ENCODE data around the gene PTPRA.
A peak's percentile ranks its signal among the peaks of the same experiment; 100 is the strongest.

PTPRA gene

GRCh38 chr20:2858591-2858990, 14.7 kb upstream of the PTPRA start:
- DNase-seq (ENCODE audit: low spot score), result no peak

DNA sequence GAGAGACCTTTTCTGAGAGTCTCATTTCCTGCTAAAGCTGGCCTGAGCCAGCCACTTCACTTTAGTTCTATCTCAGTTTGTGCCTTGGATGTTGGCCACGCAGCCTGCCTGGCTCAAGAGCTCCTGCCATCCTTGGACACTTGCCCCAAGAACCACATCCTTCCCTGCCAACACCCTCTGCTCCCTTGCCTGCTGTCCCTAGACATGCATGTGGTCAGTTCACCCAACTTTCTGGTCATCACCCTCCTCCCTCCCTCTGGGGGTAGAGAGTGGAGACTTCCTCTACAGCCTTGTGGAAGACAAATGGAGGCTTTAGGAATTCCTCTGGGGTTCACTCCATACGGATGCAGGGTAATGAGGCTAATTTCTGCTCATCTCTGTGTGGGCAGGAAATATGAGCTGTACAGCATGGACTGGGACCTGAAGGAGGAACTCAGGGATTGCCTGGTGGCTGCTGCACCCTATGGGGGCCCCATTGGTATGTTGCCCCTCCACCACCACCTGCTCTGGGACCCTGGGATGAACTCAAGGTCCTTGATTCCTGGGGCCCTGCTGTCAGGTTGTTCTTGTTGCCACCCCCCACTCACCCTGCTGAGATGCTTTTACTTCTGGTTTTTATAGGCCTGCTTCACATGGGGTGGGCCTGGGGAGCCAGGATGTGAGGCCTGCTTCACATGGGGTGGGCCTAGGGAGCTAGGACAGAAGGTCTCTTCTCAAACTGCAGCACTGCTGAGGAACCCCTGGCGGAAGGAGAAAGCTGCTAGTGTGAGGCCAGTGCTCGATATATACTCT, 13.8 kb upstream of the PTPRA start:
- DNase-seq (ENCODE audit: low spot score), result no peak

- no peak for DNase-seq (ENCODE audit: low spot score)
Observed at GRCh38 chr20:2864626-2865025, 8.7 kb upstream of the PTPRA start.

- no peak for DNase-seq (ENCODE audit: low spot score)
Observed at GRCh38 chr20:2865101-2865500, 8.2 kb upstream of the PTPRA start.

DNA sequence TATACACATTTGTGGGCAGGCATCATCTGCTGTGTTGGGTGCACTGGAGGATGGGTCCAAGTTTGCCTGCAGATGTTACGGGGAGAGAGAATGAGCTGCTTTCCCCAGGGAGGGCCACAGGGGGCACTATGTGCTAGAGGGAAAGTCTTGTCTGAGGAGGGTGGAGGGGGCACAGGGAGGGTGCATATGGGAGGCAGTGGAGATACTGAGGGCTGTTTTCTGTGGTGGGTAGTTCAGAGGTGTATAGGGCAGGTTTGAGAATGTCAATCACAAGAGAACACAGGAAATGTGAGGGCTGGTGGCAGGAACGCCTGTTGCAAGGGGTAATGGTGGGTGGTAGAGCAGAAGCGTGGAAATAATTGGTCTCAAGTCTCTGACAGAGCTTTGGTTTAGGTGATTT, 7.7 kb upstream of the PTPRA start:
- DNase-seq (ENCODE audit: low spot score), result no peak

DNA sequence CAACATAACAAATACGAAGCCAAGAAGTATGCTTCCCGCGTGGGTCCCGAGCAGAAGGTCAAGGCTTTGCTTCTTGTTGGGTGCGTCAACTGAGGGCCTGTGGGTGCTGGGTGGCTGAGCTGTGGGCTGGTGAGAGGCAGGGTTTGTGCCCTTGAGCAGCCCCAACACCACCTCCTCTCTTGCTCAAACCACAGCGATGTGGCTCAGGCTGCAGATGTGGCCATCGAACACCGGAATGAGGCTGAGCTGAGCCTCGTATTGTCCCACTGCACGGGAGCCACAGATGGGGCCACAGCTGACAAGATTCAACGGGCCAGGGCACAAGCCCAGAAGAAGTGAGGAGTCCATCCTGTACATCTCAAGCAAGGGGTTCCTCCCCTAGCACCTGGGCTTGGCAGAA, 7.0 kb upstream of the PTPRA start:
- DNase-seq (ENCODE audit: low spot score), result no peak

GRCh38 chr20:2867081-2867864, 6.0 kb upstream of the PTPRA start:
- DNase-seq (ENCODE audit: low spot score), result no peak

DNA sequence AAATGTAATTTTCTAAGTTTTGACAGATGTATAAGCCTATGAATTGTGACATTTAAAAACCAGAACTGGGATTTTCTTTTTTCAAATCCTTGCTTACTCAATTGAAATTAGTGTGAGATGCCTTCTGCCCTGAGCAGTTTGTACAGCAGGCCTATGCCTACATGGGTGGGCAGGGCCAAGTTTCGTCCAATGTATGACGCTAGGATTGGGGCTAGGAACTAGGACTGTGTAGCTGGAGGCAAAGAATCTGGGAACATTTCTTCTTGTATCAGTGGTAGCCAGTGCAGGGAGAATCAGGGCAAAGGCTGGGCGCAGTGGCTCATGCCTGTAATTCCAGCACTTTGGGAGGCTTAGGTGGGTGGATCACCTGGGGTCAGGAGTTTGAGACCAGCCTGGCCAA, 3.9 kb upstream of the PTPRA start:
- no peak for DNase-seq (ENCODE audit: low spot score)

DNA sequence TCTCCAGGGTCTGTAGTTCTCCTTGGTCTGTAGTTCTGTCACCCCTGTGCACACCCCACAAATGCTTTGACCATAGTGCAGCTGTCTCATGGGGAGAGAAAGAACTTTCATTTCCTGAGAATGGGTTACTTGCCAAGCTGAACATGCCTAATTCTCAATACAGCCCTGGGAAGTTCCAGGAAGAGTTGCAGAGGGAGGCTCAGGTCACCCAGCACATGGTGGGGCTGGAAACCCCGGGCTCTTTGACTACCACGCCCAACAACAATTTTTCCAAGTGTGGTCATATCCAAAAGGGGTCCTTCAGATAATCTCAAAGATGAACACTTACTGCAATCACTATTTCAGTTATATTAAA, 2.2 kb upstream of the PTPRA start:
- DNase-seq (ENCODE audit: low spot score), result no peak

DNA sequence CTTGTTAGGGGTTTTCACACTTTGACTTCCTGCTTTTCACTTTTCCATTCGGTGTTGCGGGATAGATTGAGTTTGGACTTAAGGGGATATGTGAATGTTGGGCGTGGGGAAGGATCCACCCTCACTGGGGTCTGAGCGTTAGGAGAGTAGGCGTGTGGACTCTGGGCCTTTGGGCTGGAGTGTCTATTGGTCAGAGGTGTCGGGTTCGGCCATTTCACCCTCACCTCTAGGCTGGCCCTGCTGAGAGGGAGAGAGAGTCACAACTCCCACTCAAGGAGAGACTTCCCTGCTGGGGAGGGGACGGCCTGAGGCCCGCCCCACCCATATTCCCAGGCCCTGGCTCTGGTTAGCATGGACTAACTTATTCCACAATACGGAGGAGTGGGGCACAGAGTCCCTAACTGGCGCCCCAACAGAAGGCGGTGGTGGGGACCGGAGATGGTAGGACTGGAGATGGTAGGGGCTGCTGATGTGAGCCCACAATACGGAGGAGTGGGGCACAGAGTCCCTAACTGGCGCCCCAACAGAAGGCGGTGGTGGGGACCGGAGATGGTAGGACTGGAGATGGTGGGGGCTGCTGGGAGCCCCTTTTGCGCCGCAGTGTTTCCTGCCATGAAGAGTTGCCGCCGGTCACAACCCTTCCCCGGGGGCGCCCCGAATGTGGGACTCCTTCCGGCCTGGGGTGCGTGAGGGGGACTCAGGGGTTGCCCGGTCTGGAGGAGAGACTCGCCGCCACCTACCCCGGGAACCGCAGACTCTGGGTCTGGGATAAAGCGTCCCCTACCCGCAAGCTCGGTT, 1.4 kb upstream of the PTPRA start:
- DNase-seq (ENCODE audit: low spot score), result no peak

- peak; percentile 56 for DNase-seq (ENCODE audit: low spot score)
Observed at GRCh38 chr20:2872459-2873009, 747 bp upstream of the PTPRA start.

- DNase-seq (ENCODE audit: low spot score), result peak; percentile 55
Observed at GRCh38 chr20:2873747-2874041, 413 bp downstream of the PTPRA start.

- no peak for DNase-seq (ENCODE audit: low spot score)
Observed at GRCh38 chr20:2874456-2874855, 1.2 kb downstream of the PTPRA start.

DNA sequence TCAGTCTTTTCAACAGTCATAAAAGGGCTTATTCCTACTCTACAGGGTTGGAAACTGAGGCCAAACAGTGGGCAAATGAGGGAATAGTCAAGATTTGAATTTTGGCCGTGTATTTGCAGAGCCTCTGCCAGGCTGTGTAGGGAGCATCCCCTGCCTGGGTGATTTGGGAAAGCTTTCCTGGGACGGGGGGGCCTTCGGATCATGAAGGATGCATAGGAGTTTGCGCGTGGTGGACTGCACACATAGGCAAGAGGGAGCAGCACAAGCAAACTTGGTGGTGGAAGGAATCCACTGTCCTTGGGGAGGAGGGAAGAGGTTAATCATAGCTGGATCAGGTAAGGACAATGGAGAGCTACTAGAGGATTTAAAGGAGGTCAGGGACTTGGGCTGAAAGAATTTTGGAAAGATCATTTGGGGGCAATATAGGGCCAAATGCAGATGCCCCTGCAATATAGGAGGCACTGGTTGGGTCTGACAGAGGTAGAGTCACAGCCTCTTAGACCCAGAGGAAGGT, 2.5 kb downstream of the PTPRA start:
- DNase-seq (ENCODE audit: low spot score), result no peak

- no peak for DNase-seq (ENCODE audit: low spot score)
Observed at GRCh38 chr20:2878515-2878914, 5.2 kb downstream of the PTPRA start.

DNA sequence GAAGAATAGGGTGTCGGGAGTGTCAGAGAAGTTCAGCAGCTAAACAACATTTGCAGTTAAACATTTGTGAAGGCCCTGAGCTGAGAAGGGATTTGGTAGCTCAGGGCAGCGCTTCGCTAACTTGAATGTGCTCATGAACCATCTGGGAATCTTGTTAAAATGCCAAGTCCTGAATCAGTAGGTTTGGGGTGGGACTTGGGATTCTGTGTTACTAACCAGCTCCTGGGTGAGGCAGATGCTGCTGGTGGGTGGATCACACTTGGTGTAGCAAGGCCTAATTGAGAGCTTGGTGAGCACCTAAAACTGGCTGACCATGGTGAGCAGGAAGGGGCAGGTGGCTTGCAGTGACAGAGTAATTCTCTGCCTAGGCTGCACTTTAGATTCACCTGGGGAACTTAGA, 5.9 kb downstream of the PTPRA start:
- DNase-seq (ENCODE audit: low spot score), result no peak

GRCh38 chr20:2880650-2881049, 7.4 kb downstream of the PTPRA start:
- no peak for DNase-seq (ENCODE audit: low spot score)

- DNase-seq (ENCODE audit: low spot score), result no peak
Observed at GRCh38 chr20:2883726-2884637, 10.7 kb downstream of the PTPRA start.

- DNase-seq (ENCODE audit: low spot score), result no peak
Observed at GRCh38 chr20:2887715-2888114, 14.4 kb downstream of the PTPRA start.

DNA sequence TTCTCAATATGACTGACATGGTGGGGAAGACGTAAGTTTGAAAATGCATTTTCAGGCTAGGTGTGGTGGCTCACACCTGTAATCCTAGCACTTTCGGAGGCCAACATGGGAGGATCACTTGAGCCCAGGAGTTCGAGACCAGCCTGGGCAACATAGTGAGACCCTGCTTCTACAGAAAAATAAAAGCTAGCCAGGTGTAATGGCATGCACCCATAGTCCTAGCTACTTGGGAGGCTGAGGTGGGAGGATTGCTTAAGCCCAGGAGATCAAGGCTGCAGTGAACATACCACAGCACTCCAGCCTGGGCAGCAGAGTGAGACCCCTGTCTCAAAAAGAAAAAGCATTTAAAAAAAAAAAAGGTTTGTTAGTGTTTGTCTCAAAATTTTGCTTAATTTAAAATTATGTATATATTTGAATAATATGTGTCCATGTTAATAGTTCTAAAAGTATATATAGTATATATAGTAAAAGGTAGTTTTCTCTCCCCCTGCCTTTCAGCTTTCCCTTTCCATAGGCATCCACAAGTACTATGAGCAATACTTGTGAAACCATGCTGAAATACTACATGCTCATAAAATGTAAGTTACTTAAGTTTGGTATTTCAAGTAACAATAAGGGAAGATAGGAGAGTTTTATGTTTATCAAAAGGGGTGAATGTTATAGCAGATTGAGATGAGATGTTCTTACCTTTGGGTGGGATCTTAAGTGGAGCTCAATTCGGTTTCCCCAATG, 15.1 kb downstream of the PTPRA start:
- DNase-seq (ENCODE audit: low spot score), result no peak

GRCh38 chr20:2889209-2889608, 15.9 kb downstream of the PTPRA start:
- no peak for DNase-seq (ENCODE audit: low spot score)

All from HuH-7 (cell line).